ACHN (cell line): ENCODE results near the gene MED8.

Source experiments
- DNase-seq: peaks from one replicate; pipeline ENCODE4 v3.0.0-alpha.2; 2015
- in situ Hi-C: cut with HindIII; loops from 2 replicates; pipeline ENCODE4 v1.10.0; 2017; ENCODE audit warnings: low sequenced_read_pairs, low pct_ligation_motif_present, low pct_unique_long_range_greater_than_20kb

MED8 gene

DNA sequence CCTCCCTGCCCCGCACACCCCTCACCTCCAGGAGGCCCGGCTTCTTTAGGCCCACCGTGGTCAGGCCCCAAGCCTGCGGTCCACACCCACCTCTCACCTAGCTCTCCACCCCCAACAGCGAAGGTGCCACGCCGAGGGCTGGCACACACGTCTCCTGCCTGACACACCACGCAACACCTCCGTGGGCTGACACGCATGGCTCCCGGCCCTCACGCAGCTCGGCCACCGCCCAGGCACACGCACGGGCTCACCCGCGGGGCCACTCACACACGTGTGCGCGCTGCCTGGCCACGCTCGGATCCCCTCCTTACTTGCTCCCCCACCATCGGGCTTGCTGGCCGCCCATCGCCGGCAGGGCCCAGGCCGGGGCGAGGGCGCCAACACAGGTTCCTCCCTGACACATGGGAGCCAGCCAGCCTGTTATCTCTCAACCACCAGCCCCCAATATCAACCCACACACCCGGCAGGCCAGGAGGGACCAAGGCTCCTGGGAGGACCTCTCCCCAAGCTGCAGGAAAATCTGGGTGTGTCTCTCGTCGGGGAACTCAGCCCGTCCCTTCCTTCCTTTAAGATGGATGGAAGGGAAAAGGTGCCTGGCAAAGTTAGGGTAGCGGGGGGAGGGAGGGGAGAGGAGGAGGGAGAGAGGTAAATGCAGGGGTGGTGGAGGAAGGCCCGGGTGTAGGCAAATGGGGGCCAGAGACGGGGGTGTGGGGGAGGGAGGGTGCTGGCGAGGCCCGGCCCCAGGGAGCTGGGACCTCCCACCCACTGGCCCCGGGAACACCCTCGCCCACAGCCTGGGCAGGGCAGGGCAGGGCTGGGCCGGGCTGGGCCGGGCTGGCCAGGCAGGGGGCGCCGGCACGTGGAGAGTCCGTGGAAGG is 22.3 kb downstream of the MED8 start:
- DNase-seq = peak; percentile 52
- in situ Hi-C loops = no loop called here

- no peak for DNase-seq
- in situ Hi-C loops = no loop called here
Observed at GRCh38 chr1:43366601-43367025, 23.0 kb downstream of the MED8 start.

GRCh38 chr1:43366179-43366578 is 23.4 kb downstream of the MED8 start:
- in situ Hi-C loops = no loop called here
- no peak for DNase-seq

- in situ Hi-C loops = no loop called here
- no peak for DNase-seq
Observed at GRCh38 chr1:43365678-43366077, 23.9 kb downstream of the MED8 start.

GRCh38 chr1:43363935-43364525 is 25.6 kb downstream of the MED8 start:
- in situ Hi-C loops = no loop called here
- no peak for DNase-seq

DNA sequence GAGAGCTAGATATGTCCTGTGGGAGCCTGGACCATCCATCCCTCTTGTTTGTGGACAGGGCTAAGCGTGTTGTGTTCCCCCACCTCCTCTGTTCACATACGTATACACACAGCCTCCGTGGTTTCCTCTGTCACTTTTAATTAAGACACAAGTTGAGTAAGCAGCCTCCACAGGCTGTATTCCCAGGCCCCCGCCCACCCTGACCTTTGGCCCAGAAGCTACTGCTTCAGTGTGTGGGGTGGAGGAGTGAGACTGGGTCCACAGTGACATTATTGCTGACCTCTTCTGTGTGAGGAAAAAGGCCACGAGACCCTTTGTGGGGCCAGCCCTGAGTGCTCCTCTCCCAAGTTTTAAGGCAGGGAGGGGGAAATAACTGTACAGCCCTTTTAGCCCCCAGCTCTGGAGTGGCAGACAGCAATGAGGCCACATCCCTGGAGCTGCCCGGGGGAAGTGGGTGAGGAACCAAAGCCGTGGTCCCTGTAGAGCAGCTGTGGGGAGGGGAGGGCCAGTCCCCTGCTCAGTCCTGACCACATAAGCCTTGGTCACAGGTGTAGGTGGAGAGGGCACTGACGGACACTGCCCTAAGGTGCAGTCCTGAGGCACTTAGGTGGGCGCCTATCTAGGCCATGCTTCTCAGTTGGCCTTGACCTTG is 26.2 kb downstream of the MED8 start:
- no peak for DNase-seq
- in situ Hi-C loops = no loop called here

DNA sequence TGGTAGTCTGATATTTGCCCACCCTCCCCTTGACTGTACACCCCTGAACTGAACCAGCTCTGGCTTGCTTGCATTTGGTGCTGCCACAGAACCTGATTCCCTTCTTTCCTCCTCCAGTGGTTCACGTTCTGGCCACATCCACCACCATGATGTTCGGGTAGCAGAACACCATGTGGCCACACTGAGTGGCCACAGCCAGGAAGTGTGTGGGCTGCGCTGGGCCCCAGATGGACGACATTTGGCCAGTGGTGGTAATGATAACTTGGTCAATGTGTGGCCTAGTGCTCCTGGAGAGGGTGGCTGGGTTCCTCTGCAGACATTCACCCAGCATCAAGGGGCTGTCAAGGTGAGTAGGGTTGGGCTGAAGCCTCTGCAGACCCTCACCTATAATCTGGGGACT is 29.0 kb downstream of the MED8 start:
- in situ Hi-C loops = no loop called here
- no peak for DNase-seq

- peak; percentile 54 for DNase-seq
- in situ Hi-C loops = no loop called here
Observed at GRCh38 chr1:43359696-43360095, 29.9 kb downstream of the MED8 start.

DNA sequence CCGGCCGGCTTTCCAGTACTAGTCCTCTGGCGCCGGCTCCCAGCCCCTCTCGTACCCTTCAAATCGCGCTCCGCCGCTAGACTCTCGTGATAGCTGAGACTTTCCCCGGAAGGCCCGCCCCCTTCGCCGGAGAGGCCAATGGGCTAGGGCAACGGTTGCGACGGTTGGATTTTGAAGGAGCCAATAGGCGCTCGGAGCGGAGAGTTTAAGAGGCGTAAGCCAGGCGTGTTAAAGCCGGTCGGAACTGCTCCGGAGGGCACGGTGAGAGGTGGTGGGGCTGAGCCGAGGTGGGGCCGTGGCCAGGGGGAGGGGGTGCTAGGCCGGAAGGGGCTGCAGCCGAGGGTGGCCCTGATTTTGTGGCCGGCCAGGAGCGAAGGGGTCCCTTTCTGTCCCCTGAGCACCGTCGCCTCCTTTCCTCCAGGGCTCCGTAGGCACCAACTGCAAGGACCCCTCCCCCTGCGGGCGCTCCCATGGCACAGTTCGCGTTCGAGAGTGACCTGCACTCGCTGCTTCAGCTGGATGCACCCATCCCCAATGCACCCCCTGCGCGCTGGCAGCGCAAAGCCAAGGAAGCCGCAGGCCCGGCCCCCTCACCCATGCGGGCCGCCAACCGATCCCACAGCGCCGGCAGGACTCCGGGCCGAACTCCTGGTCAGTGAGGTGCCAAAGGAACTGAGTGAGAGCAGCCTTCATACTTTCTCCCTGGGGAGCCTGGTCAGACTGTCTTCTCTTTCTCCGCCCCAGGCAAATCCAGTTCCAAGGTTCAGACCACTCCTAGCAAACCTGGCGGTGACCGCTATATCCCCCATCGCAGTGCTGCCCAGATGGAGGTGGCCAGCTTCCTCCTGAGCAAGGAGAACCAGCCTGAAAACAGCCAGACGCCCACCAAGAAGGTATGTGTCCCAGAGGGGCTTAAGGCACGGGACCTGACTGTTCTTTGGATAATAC is 30.6 kb downstream of the MED8 start, which contains the start of gene CDC20:
Gene CDC20, plus strand, starts transcription at position 236 of the 948 bp plus-strand sequence. Its CDS starts 235 bp downstream, at position 471.
- peak; percentile 98 for DNase-seq
- in situ Hi-C loops = no loop called here

GRCh38 chr1:43358121-43358745 is 31.4 kb downstream of the MED8 start:
- in situ Hi-C loops = no loop called here
- peak; percentile 69 for DNase-seq

DNA sequence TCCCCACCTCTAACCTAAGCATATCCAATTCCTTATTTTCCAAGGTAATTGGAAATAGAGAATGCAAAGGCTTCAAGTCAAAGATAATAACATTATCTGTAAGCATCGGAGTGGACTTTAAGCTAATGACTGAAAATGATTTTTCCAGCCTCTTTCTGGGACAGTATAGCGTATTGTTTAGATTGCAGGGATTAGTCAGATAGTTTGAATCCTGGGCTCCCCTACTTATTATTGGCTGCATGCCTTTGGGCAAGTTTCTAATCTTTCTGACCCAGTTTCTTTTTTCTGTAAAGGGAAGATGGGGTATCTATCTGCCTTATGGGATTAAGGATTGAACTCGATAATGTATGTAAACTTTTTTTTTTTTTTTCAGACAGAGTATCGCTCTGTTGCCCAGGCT is 32.3 kb downstream of the MED8 start:
- in situ Hi-C loops = no loop called here
- no peak for DNase-seq

DNA sequence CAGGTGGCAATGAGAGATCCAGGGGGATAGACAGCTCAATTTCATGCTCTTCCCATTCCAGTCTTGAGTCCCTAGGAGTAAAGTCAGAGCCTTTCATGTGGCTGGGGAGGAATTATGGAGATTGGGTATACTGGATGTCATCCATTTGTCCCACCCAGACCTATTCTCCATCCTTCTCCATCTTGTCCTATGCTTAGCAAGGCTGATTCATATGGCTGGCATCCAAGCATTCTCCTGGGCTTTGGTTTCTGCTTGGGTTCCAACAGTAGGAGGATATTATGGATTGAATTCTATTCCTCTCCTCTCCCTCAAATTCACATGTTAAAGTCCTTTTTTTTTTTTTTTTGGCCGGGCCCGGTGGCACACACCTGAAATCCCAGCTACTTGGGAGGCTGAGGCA is 34.7 kb downstream of the MED8 start:
- in situ Hi-C loops = no loop called here
- DNase-seq = no peak

DNA sequence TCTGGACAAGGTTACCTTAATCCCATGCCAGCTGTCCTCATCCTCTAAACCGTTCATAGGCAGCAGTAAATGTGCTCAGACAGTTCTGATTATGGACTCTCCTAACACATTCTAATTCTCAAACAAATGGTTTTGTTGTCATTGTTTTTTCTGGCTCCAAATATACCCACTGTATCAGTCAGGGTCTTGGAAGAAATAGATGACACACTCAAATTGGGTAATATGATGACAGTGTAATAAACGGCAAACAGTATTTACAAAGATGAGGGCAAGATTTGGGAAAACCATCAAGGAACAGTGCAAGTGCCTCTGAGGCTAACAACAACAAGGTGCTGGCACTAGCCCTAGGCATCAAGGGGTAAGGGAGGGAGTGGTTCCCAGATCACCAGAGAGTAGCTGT is 35.1 kb downstream of the MED8 start:
- DNase-seq = no peak
- in situ Hi-C loops = no loop called here

GRCh38 chr1:43352881-43353280 is 36.7 kb downstream of the MED8 start:
- in situ Hi-C loops = no loop called here
- DNase-seq = no peak

DNA sequence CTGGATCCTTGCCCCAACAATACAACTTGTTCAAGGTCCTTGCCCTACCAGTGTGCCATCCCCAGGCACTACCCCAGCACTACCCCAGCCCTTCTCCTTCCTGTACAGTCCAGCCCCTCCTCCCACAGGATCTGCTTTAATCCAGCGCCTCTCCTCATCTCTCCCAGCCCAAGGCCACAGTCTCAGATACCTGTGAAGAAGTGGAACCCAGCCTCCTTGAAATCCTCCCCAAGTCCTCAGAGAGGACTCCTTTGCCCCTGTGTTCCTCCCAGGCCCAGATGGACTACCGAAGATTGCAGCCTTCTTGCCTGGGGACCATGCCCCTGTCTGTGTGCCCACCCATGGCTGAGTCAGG is 37.3 kb downstream of the MED8 start:
- in situ Hi-C loops = no loop called here
- no peak for DNase-seq

GRCh38 chr1:43351421-43352350 is 37.9 kb downstream of the MED8 start:
- DNase-seq = no peak
- in situ Hi-C loops = no loop called here

DNA sequence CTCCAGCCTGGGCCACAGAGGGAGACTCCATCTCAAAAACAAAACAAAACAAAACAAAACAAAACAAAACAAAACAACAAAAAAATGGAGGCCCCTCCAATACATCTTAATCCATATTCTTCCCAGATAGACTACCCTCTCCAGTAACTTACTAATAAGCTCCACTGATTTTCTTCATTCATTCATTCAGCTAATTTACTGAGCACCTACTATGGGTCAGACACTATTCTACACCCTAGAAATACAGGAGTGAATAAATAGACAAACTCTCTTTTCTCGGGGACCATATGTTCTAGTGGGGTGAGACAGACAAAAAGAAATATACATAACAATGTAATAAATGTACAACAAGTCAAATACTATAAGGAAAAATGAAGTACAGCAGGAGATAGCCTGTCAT is 38.6 kb downstream of the MED8 start:
- in situ Hi-C loops = no loop called here
- no peak for DNase-seq
